ENCODE results near the gene NTRK3.

DNA sequence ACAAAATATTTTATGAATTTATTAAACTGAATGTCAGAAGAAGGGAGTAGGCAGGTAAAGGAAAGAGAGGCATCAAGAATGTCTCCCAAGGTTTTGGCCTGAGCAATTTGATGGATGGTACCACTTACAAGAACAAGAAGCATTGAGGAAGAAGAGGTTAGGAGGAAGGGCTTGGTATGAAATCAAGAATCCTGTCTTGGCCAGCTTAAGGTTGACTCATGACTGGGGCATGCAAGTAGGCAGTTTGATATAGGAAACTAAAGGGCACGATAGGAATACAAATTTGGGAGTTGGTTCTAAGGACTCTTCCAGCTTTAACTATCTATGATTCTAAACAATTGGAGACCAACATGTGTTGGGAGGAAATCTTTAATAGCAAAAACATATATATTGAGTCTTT lies 79.1 kb downstream of the NTRK3 start:
- TF ChIP-seq POLR2A (IDR thresholded peaks at IDR 0.05; ENCODE audit: control extremely low read depth in 1 of 2, low read depth in 2 of 2, low read length in 2 of 2), result no peak
- no peak for TF ChIP-seq BRCA1 (IDR thresholded peaks at IDR 0.05; ENCODE audit: low read depth, low read length)
- TF ChIP-seq, protein P1, sequence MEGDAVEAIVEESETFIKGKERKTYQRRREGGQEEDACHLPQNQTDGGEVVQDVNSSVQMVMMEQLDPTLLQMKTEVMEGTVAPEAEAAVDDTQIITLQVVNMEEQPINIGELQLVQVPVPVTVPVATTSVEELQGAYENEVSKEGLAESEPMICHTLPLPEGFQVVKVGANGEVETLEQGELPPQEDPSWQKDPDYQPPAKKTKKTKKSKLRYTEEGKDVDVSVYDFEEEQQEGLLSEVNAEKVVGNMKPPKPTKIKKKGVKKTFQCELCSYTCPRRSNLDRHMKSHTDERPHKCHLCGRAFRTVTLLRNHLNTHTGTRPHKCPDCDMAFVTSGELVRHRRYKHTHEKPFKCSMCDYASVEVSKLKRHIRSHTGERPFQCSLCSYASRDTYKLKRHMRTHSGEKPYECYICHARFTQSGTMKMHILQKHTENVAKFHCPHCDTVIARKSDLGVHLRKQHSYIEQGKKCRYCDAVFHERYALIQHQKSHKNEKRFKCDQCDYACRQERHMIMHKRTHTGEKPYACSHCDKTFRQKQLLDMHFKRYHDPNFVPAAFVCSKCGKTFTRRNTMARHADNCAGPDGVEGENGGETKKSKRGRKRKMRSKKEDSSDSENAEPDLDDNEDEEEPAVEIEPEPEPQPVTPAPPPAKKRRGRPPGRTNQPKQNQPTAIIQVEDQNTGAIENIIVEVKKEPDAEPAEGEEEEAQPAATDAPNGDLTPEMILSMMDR (IDR thresholded peaks at IDR 0.05; ENCODE audit: control extremely low read depth in 1 of 3, insufficient read depth in 1 of 3, low read depth in 1 of 3, low read length in 3 of 3), result no peak
- no peak for TF ChIP-seq SAP30 (IDR thresholded peaks at IDR 0.05; ENCODE audit: insufficient read depth, insufficient replicate concordance, low read length)
- TF ChIP-seq KDM1A (IDR thresholded peaks at IDR 0.05; ENCODE audit: borderline replicate concordance, low read length), result no peak
- no peak for TF ChIP-seq RXRA (IDR thresholded peaks at IDR 0.05; ENCODE audit: insufficient read depth, low read depth, low read length)
- TF ChIP-seq, protein P2, sequence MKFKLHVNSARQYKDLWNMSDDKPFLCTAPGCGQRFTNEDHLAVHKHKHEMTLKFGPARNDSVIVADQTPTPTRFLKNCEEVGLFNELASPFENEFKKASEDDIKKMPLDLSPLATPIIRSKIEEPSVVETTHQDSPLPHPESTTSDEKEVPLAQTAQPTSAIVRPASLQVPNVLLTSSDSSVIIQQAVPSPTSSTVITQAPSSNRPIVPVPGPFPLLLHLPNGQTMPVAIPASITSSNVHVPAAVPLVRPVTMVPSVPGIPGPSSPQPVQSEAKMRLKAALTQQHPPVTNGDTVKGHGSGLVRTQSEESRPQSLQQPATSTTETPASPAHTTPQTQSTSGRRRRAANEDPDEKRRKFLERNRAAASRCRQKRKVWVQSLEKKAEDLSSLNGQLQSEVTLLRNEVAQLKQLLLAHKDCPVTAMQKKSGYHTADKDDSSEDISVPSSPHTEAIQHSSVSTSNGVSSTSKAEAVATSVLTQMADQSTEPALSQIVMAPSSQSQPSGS (IDR thresholded peaks at IDR 0.05; ENCODE audit: low read length), result no peak
- no peak for TF ChIP-seq EP300 (IDR thresholded peaks at IDR 0.05; ENCODE audit: borderline replicate concordance in 1 of 2, low read depth in 2 of 2, low read length in 2 of 2)
- TF ChIP-seq CREB1 (IDR thresholded peaks at IDR 0.05), result no peak
